Lower lobe of right lung (tissue), 2 donors: ENCODE results near the gene DCUN1D2. TPM values are rescaled to one million over a fixed set of nuclear protein-coding genes. Genes with fewer than 3 reads are reported as not detected.

Source experiments
- ATAC-seq, 2 donors: fragments of 200-7000 bp; cut with Tn5 transposase; one replicate each; pipeline ENCODE4 v1.9.1; 2020 to 2022; ENCODE audit warnings: mild to moderate bottlenecking in 2 of 2, moderate library complexity in 2 of 2
- DNase-seq: peaks from one replicate; pipeline ENCODE4 v3.0.0-alpha.2; 2020
- H3K27ac ChIP-seq: fragments of 200-600 bp; one replicate; pipeline ENCODE4 v1.8.0; 2022
- H3K27me3 ChIP-seq: fragments of 200-600 bp; one replicate; pipeline ENCODE4 v1.8.0; 2022; ENCODE audit warnings: low read depth
- H3K36me3 ChIP-seq: fragments of 200-600 bp; one replicate; pipeline ENCODE4 v1.8.0; 2022; ENCODE audit warnings: mild to moderate bottlenecking
- H3K4me1 ChIP-seq: fragments of 200-600 bp; one replicate; pipeline ENCODE4 v1.8.0; 2022
- H3K4me3 ChIP-seq: fragments of 200-600 bp; one replicate; pipeline ENCODE4 v1.8.0; 2022; ENCODE audit warnings: mild to moderate bottlenecking
- H3K9me3 ChIP-seq: fragments of 200-600 bp; one replicate; pipeline ENCODE4 v1.8.0; 2022
- CTCF ChIP-seq: fragments of 200-600 bp; IDR thresholded peaks from one replicate; pipeline ENCODE4 v1.8.0; 2022; ENCODE audit warnings: antibody characterized with exemption, mild to moderate bottlenecking
- intact Hi-C: fragments of 100-400 bp; cut with DNase I; formaldehyde crosslinking; loops from one replicate; pipeline ENCODE4 v1.11.0; 2022
- long read RNA-seq: library from polyadenylated mRNA; unstranded; transcript quantifications from one replicate; pipeline ENCODE4 v2.0.0, GENCODE V29; 2021
- total RNA-seq: library from RNA; stranded (reverse); fragmentation: NEBNext Ultra II Directional; extraction: Animal tissue kit (Norgen Biotek cat#: 25700); gene quantifications from one replicate; pipeline ENCODE4 v1.2.1, GENCODE V29; 2021
- donor health status: DM: no; HTN: yes; CAD: no; lungs with severe emphysema.

The DCUN1D2 gene
- total RNA-seq = 16.8 TPM
- long read RNA-seq, partial matches to known transcripts = 7 of 18 reads
- long read RNA-seq, other reads (novel, unspliced or antisense) = 7 of 18 reads

- H3K27me3 ChIP-seq = no peaks in the 10 kb centered on the region
- H3K27ac ChIP-seq = peak within 1 kb of the TSS; percentile 89
- DNase-seq (peak; percentile 95), ATAC-seq (peak; percentile 96 to 97)
- H3K4me3 ChIP-seq = peak within 1 kb of the TSS; percentile 91
- no peaks in the 10 kb centered on the region for H3K9me3 ChIP-seq
- intact Hi-C loops = no loop called here
- peaks cover 10% of the 10 kb centered on the region for H3K36me3 ChIP-seq
- H3K4me1 ChIP-seq = peaks cover 45% of the 10 kb centered on the region
- no peak for TF ChIP-seq CTCF
Measured at GRCh38 chr13:113490496-113491417, at the start of gene DCUN1D2. Gene DCUN1D2 (minus strand): TSS chr13:113490711. CDS start chr13:113490669, 42 bp downstream.

- ATAC-seq = no peak
- Histone ChIP-seq H3K9me3 (no peaks in the 10 kb centered on the region), H3K36me3 (peaks cover 41% of the 10 kb centered on the region), H3K27ac (no peak overlapping the region), H3K4me3 (no peak overlapping the region), H3K4me1 (no peaks in the 10 kb centered on the region), H3K27me3 (no peaks in the 10 kb centered on the region)
- no peak for TF ChIP-seq CTCF
- intact Hi-C loops = no loop called here
- no peak for DNase-seq
Measured at GRCh38 chr13:113539822-113540221, 49.3 kb upstream of the DCUN1D2 start.

GRCh38 chr13:113539176-113539575 is 48.7 kb upstream of the DCUN1D2 start:
- Histone ChIP-seq H3K36me3 (peaks cover 45% of the 10 kb centered on the region), H3K9me3 (no peaks in the 10 kb centered on the region), H3K4me1 (no peaks in the 10 kb centered on the region), H3K4me3 (no peak overlapping the region), H3K27ac (no peak overlapping the region), H3K27me3 (no peaks in the 10 kb centered on the region)
- no peak for TF ChIP-seq CTCF
- intact Hi-C loops = no loop called here
- DNase-seq (peak; percentile 24), ATAC-seq (no peak)

GRCh38 chr13:113538689-113539058 is 48.2 kb upstream of the DCUN1D2 start:
- peak; percentile 18 for DNase-seq
- H3K36me3 ChIP-seq = peaks cover 41% of the 10 kb centered on the region

More at GRCh38 chr13:113538689-113539058, 48.2 kb upstream of the DCUN1D2 start:
- no peak overlapping the region for H3K27ac ChIP-seq
- intact Hi-C loops = no loop called here
- no peaks in the 10 kb centered on the region for H3K9me3 ChIP-seq
- H3K4me1 ChIP-seq = no peaks in the 10 kb centered on the region
- no peak for ATAC-seq
- no peaks in the 10 kb centered on the region for H3K27me3 ChIP-seq
- H3K4me3 ChIP-seq = no peak overlapping the region
- TF ChIP-seq CTCF = no peak
